ENCODE data around the gene YPEL4.
A peak's percentile ranks its signal among the peaks of the same experiment; 100 is the strongest.

YPEL4 gene

GRCh38 chr11:57650739-57651090 is 1.0 kb upstream of the YPEL4 start:
- no peak for DNase-seq

GRCh38 chr11:57648801-57649735 is 644 bp downstream of the YPEL4 start:
- no peak for DNase-seq

- no peak for DNase-seq
These were observed 1.5 kb downstream of the YPEL4 start for GRCh38 chr11:57647960-57648800.

GRCh38 chr11:57647372-57647771 is 2.3 kb downstream of the YPEL4 start:
- no peak for DNase-seq

GRCh38 chr11:57646799-57647303 is 2.9 kb downstream of the YPEL4 start:
- DNase-seq = no peak

- no peak for DNase-seq
These were observed 3.4 kb downstream of the YPEL4 start for GRCh38 chr11:57646194-57646798.

GRCh38 chr11:57645689-57646085 is 4.0 kb downstream of the YPEL4 start:
- DNase-seq = no peak

GRCh38 chr11:57644748-57645688 is 4.7 kb downstream of the YPEL4 start:
- peak; percentile 72 for DNase-seq

GRCh38 chr11:57643802-57644201 is 5.9 kb downstream of the YPEL4 start:
- no peak for DNase-seq

- peak; percentile 64 for DNase-seq
These were observed 8.5 kb downstream of the YPEL4 start for GRCh38 chr11:57641011-57641807.

GRCh38 chr11:57640068-57640800 is 9.5 kb downstream of the YPEL4 start:
- DNase-seq = no peak

- peak; percentile 85 for DNase-seq
These were observed 10.2 kb downstream of the YPEL4 start for GRCh38 chr11:57639321-57640067.

GRCh38 chr11:57638811-57639320 is 10.8 kb downstream of the YPEL4 start:
- DNase-seq = no peak

- DNase-seq = peak; percentile 90
These were observed 11.5 kb downstream of the YPEL4 start for GRCh38 chr11:57638005-57638781.

- DNase-seq = no peak
These were observed 12.1 kb downstream of the YPEL4 start for GRCh38 chr11:57637626-57638004.

GRCh38 chr11:57635246-57635645 is 14.5 kb downstream of the YPEL4 start:
- DNase-seq = no peak

- no peak for DNase-seq
These were observed 15.4 kb downstream of the YPEL4 start for GRCh38 chr11:57634311-57634710.

GRCh38 chr11:57633394-57634070 is 16.2 kb downstream of the YPEL4 start:
- DNase-seq = no peak
